Measurements from ENCODE around the gene TEKTIP1.
A peak's percentile ranks its signal among the peaks of the same experiment; 100 is the strongest.
"Not testable (repeated sequence)": the region's sequence is repeated elsewhere in the genome, so short reads cannot be mapped to it uniquely, and the experiment has no call there.

The TEKTIP1 gene

DNA sequence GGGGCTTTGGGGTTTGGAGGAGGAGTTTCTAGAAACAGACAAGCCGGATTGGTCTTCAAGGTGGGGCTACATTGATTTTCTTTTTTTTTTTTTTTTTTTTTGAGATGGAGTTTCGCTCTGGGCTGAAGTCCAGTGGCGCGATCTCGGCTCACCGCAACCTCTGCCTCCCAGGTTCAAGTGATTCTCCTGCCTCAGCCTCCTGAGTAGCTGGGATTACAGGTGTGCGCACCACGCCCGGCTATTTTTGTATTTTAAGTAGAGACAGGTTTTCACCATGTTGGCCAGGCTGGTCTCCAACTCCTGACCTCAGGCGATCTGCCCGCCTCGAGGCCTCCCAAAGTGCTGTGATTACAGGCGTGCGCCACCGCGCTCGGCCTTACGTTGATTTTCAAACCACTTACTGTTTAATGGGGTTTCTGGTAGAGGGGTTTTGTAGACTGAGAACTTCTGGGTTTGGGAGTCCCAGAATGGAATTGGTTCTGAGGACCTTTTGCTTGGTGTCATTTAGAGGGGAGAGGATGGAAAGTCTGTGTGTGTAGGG is 30.8 kb upstream of the TEKTIP1 start:
- not testable (repeated sequence) for DNase-seq

DNA sequence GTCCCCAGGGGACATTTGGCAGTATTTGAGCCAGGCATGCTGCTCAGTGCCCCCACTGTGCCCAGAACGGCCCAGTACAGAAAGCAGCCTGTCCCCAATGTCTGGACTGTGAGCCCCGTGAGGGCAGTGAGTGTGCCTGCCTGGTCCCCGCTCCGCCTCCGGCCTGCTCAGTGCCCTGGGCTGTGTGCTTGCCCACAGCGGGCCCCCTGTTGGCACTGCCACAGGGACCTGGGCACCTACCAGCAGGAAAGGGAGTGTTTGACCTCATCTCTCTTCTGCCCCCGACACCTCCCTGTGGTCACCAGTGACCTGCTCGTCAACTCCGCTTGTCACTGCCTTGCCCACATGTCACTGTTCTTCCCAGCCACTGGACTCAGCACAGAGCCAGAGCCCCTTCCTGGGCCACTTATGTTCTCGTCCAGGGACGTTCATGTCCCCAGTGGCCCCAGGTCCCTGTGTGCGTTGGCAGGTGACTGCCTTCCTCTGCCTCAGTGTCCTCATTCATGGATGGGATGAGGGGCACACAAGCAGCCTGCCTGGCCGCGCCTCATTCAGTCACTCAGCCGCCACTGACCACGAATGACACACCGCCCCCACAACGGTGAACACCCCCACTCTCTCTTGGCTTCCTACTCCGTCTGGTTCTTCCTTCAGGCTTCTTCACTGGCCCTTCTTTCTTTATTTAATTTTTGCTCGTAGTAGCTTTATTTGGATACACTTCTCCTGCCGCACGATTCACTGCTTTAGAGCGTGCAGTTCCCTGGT is 30.0 kb upstream of the TEKTIP1 start:
- DNase-seq = no peak

DNA sequence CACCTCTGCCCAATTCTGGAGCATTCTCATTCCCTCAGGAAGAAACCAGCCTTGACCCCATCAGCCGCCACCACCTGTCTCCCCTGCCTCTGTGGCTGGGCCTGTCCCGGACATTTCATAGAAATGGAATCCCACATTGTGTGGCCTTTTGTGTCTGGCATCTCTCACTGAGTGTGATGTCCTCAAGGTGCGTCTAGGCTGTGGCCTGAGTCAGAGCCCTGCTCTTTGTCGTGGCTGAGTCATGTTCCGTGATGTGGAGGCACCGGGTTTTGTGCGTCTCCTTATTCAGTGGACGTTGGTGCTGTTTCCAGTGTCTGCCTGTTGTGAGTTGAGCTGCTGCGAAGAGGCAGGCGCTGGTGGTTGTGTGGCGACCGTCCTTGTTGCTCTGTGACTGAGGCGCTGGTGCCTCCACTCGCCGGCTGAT is 29.4 kb upstream of the TEKTIP1 start:
- DNase-seq = no peak

DNA sequence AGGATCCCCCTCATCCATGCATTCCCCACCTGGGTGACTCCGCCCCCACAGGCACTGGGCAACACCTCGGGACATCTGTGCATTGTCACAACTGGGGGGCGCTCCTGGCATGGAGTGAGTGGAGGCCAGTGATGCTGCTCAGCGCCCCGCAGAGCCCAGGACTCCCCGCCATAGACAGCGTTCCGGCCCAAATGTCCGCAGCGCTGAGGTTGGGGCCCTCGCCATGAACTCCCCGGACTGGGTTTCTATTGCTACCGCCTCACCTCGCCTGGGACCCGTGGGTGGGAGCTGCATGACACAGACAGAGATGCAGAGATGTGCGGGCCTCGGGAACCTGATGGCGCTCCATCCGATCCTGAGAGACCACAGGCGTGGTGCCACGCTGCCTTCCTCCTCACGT is 28.2 kb upstream of the TEKTIP1 start:
- no peak for DNase-seq

DNA sequence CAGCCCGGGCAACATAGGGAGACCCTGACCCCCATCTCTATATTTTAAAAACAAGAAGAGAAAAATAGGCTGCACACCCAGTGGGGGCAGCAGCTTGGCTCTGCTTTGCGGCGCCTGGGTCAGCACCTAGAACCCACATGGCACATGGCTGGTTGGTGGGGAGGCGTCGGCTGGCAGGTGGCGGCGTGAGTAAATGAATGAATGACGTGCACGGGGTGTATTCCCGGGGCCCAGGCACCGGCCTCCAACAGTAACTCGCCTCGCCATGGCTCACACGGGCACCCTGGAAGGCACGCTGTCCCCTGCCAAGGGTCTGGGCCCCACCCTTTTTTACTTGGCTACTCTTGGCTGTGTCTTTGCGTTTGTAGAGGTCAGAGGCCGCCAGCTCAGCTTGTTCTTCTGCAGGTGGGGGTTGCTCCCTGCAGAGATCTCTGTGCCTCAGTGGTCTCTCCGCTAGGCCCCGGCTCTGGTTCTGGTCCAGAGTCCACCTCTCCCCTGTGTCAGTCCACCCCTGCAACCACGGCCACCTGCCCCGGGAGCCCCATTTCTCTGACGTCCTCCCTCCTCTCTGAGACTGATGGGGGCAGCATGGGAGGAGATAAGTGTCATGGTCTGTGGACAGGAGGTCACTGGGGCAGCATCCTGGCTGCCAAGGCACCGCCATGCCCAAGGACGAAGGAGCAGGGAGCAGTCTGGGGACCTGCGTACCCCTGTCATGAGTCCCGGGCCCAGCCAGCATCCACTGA is 27.3 kb upstream of the TEKTIP1 start:
- no peak for DNase-seq

DNA sequence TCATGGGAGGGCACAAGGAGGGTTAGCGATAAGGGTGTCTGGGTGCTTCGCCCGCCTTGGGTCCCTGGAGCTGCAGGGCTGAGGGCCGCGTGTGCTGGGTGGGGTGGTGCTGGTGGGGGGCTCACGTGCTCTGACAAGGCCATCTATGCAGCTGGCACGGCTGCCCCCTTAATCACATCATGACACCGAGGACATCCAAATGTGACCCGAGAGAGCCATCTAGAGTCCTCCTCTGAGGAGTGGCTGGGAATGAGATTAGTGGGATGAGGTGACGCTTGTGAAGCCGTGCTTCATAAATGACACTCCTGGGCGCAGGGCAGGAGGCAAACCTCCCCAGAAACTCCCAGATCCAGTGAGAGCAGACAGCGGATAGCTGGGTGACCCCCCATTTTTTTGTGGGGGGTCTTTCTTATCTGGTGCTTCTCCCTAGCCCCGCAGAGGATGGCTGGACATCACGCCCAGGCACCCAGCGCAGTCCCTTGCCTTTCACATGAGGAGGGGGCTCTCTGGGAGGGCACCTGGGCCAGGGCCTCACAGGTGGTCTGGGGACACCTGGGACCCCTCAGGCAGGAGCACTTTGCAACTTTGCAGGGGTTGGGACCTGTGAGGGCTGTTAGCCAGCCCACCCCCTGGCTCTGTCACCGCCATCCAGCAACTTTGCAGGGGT is 26.3 kb upstream of the TEKTIP1 start:
- DNase-seq = no peak

DNA sequence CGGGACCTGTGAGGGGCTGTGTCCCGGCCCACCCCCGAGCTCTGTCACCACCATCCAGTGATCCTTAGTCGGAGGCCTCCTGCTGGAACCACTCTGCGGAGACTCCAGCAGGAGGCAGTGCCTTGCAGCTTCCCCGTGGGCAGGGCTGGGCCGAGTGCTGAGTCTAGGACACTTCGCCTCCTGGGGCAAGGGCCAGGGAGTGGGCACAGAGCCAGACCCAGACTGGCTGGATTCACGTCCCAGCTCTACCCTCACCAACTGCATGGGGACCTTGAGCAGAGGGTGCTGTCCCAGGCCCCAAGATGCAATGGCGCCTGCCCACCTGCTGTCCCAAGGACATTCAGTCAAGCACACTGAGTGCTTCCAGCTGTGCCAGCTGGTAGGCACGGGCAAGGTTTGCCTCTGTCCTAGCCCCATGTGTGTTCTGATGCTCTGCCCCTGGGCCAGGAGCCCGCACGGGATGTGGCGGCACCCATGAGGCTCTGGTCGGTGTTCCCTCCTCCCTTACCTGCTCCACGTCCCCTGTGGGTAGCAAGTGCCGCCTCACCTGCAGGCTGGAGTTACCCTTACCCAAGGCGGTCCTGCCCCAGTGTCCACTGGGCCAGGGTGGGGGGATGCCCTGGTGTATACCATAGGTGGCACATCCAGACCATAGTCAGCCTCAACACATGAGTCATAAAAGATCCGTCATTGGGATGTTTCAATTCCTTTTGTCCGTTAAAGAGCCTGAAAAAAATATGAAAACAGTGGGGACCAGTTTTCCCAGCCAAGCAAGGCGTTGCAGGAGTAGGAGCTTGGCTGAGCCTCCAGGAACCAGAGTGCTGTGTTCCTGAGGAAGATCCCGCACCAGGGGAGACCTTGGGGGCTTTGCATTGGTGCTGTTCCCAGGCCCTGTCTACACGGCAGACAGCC is 25.5 kb upstream of the TEKTIP1 start:
- no peak for DNase-seq

DNA sequence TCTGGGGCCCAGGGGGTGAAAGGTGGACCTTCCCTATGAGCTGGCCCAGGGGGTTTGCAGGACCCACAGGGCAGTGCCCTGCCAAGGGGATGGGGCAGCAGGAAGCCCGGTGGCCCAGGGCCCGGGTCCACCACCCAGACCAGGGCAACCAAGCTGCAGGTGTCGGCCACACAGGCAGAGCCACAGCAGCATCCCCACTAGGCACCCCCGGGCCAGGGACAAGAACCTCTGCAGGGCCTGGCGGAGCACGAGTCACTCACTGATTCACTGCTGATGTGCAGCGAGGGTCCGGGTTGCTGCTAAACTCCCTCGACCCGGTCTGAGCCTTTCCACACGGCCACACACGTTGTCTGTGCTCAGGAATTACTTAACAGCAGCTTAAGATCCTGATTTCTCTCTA is 24.0 kb upstream of the TEKTIP1 start:
- no peak for DNase-seq

DNA sequence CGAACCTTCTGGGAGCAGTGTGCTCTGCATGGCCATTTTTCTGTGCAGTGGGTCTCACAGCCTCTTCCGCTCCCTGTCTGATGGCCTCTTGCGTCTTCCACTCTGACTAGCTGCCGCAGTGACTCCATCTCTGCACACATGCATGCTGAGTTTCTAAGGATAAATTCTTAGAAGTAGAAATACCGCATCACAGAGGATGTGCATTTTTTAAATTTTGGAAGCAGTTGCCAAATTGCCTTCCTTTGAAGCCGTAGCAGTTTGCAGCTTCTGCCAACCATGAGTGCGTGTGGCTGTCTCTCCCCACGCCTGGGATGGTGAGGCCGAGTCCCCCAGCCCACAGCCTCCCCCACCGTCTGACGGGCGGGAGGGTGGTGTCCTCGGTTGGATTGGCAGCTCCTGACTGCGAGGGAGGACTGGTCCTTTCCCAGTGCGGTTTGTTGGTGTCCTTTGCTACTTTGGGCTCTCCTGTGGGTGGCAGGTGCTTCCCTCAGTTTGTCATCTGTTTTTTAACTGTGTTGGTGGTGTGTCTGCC is 23.0 kb upstream of the TEKTIP1 start:
- no peak for DNase-seq

DNA sequence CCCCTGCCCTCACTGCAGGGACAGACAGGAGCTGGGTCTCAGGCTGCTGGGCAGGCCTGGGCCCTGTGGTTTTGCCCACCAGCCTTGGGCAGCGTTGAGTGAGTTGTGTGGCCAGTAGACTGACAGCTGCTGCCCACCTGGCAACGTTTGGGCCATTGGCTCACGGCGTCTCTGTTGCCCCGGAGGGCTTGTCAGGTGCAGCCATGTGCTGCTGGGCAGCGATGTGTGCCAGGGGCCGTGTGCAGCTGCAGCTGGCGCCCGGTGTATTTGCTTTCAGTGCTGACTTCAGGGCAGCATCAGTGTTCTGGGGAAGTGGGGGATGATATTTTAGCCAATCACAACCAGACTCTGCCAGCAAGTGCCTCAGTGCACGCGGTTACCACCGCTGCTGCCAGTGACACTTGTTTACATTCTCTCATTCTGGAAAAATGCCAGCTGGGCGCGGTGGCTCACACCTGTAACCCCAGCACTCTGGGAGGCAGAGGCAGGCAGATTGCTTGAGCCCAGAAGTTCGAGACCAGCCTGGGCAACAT is 22.2 kb upstream of the TEKTIP1 start:
- peak; percentile 90 for DNase-seq

DNA sequence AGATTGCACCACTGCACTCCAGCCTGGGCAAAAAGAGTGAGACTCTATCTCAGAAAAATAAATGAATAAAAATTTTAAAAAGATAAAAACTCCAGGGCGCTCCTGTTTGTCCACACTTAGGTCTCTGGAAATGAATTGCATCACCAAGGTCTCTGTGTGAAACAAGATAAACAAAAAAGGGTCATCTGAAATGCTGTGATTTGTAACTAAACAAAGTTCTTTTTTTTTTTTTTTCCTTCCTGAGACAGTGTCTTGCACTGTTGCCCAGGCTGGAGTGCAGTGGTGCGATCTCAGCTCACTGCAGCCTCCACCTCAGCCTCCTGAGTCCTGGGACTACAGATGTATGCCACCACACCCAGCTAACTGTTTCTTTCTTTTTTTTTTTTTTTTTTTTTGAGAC is 21.3 kb upstream of the TEKTIP1 start:
- no peak for DNase-seq

DNA sequence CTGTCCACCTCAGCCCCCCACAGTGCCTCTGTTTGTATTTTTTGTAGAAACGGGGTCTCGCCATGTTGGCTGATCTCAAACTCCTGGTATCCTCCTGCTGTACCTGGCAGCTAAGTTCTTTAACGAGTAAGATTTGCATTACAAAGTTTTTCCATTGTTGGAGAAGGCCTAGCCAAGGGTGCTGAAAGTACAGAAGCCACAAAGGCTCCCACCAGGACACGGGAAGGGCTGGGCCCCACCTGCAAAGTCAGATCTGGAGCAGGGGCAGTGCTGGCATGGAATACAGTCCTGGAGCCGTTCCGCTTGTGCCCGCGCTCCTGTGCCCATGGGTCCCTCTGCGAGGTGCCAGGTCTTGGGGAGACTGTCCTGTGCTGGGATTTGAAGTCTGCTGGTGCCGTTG is 20.7 kb upstream of the TEKTIP1 start:
- no peak for DNase-seq

DNA sequence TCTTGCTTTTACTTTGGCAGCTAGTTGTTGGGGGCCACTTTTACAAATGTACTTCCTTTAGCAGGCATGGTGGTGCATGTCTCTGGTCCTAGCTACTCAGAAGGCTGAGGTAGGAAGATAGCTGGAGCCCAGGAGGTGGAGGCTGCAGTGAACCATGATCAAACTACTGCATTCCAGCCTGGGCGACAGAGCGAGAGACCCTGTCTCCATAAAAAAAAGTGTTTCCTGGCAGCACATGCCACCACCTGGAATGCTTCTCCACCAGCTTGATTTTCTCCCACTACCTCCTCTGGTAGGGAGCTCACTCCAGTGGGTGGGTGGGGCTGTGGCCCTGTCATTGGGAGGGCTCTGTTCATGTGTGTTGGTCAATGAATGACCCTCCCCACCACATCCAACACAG is 20.3 kb upstream of the TEKTIP1 start:
- DNase-seq = no peak

DNA sequence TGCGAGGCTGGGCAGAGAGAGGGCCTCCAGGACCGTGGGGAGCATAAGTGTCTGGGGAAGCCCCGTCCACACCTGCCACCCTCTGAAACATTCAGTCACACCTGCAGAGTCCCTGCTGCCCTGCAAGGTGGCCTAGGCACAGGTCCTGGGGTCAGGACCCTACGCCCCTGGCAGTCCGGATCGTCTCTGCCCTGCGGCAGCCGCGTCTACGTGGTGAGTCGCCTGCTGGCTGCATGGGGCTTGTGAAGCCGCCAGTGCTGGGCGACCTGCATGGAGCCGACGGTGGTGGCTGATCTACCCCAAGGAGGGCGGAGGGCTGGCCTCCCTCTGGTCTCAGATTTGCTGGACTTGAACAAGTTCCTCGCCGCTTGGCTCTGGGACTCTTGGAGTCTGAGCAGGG is 19.8 kb upstream of the TEKTIP1 start:
- no peak for DNase-seq

DNA sequence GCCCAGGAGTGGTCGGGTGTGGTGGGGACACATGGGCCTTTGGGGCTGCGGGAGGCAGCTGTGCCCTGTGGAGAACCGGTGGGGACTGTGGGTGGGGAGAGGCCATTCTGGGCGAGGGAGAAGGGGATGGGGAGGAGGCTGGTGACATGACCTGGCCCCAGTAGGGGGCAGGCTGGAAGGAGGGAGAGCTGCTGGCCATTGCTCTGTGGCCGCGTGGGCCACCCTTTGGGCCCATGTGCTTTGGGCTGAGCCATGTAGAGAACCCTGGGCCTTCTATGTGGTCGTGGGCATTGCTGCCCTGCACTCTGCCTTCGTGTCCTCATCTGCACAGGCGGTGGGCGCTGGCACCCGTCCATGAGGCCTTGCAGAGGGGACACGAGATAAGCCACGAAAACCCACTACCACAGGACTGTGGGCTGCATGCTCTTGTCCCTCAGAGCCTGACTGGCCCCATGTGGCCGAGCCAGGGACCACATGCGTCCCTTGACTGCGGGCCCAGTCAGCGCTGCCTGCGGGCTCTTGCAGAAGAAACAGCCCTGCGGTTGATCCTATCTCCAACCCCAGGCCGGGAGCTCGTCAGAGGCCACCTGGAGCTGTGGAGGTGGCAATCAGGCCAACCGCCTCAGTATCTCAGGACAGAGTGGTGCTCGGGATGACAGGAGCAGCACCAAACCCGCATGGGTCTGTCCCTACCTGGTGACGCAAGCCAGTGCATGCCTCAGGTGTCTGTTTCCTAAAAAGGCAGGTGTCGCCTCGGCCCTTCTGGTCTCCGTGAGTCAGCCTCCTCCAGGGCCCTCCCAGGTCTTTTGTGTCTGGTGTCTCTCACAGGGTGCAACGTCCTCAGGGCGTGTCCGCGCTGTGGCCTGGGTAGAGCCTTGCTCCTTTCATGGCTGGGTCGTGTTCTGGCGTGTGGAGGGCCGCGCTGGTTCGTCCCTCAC is 18.5 kb upstream of the TEKTIP1 start:
- DNase-seq = no peak

DNA sequence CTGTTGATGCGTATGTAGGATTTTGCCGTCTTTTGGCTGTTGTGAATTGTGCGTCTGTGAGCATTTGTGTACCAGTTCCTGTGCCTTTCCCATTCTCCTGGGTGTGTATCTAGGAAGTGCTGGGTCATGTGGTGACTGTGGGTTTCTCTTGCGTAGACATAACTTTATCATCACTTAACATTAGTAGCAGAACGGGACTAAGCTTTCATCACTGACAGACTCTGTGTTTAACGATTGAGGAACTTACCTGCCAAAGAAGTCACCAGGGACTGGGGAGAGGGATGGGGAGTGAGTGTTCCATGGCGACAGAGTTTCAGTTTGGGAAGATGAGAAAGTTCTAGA is 17.9 kb upstream of the TEKTIP1 start:
- no peak for DNase-seq

DNA sequence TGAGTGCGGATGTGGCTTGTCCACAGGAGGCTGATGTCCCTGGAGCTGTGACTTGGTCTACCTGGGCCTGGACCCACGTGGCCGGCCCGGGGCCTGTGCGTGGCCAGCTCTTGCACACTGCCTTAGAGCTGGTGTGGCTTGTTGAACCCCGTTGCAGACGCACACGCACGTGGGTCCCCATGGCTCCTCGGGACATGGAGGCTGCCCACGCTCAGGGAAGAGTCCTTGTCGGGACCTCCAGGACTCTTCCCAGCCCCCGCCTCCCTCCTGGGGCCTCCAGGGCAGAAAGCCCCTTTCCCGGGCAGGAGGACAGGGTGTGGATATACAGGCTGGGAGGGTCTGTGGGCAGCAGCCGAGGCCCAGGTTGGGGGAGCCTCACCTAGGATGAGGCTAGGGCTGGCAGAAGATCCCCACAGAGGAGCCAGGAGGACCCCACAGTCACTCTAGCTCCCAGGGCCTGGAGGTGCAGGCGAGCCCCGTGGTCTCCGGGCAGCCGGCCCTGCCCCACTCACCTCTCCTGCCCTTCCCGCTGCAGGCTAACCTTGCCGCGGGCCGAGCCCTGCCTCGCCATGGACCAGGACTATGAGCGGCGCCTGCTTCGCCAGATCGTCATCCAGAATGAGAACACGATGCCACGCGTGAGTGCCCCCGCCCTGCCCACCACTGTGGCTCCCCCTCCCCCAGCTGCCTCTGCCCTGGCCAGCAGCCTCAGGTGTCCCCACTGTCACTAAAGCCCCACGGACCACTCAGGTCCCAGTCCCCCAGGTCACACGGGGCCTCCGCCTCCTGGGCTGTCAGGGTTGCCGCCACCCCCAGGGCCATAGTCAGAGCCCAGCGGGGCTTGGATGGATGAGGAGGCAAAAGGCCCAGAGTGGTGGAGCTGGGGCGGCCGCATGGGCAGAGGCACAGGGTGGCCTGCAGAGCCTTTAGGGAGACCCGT is 16.3 kb upstream of the TEKTIP1 start:
- DNase-seq = no peak

DNA sequence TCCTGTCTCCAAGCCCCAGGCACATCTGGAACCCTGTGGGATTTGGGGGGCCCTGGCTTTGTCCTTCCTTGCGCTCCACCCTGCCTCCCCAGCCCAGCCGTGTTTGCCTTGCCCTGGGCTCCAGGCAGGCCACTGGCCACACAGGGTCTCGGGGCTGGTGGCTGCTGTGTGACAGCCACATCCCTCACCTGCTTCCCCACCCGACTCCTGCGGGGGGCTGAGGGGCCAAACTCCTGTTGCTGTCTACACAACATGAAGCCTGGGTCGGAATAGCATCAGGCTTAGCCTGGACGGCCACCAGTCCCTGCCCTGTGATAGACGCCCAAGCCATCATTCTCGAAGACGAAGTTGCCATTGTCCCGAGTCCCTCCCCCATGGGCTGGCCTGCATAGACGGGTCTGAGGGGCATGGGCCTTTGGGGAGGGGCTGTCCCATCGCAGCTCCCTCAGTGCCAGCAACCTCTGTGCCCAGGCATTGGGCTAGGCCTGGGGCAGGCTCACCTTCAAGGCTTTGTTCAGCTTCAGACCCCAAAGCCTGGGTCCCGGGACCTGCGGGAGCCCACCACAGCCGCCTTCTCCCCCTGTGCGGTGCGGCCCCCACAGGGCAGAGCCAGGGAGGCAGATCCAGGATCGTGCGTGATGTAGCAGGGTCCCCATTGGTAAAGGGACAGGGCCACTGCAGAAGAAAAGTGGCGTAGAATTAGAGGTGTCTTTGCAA is 15.5 kb upstream of the TEKTIP1 start:
- no peak for DNase-seq
